K562 (cell line): ENCODE measurements around the gene POU3F1. TPM values are rescaled to one million over a fixed set of nuclear protein-coding genes. Genes with fewer than 3 reads are reported as not detected.

Experiments
- BACH1 ChIP-seq: fragments of 200-800 bp; sonication (Bioruptor generic); IDR thresholded peaks from 2 replicates; pipeline ENCODE4 v1.6.1; 2016; ENCODE audit warnings: missing genetic modification characterization, missing compliant biosample characterization
- BRD4 ChIP-seq: fragments of 200-600 bp; sonication (generic); IDR thresholded peaks from 2 replicates; pipeline ENCODE4 v1.6.1; 2017; ENCODE audit warnings: inconsistent platforms
- CEBPB ChIP-seq: fragments of 450-650 bp; IDR thresholded peaks from 2 replicates; pipeline ENCODE4 v1.6.1; 2016; ENCODE audit warnings: missing genetic modification characterization, missing compliant biosample characterization
- CEBPG ChIP-seq, 3 experiments: fragments of 200-800 bp in 1 of 3; sonication (Bioruptor generic) in 1 of 3; sonication (generic) in 1 of 3; formaldehyde crosslinking in 1 of 3; IDR thresholded peaks in 2 of 3; conservative IDR thresholded peaks in 1 of 3; 2 replicates each; pipeline versions ENCODE4 v1.6.1 to v1.8.0; 2016 to 2022; ENCODE audit warnings: missing compliant biosample characterization in 2 of 3, missing genetic modification characterization in 2 of 3, mild to moderate bottlenecking in 1 of 3, missing genetic modification reagents in 1 of 3
- CLOCK ChIP-seq: fragments of 250-450 bp; sonication (Bioruptor Pico); IDR thresholded peaks from 2 replicates; pipeline ENCODE4 v1.4.0; 2020; ENCODE audit warnings: mild to moderate bottlenecking, moderate library complexity, borderline replicate concordance
- EWSR1 ChIP-seq: fragments of 450-650 bp; IDR thresholded peaks from 2 replicates; pipeline ENCODE4 v1.6.1; 2018; ENCODE audit warnings: borderline replicate concordance, mild to moderate bottlenecking, low read depth, moderate library complexity; ENCODE audit not compliant: partially characterized antibody
- ILK ChIP-seq: fragments of 450-650 bp; IDR thresholded peaks from 2 replicates; pipeline ENCODE4 v1.6.1; 2016; ENCODE audit warnings: missing genetic modification characterization, low read depth, mild to moderate bottlenecking, missing compliant biosample characterization, moderate library complexity, borderline replicate concordance
- MEF2D ChIP-seq: conservative IDR thresholded peaks from 2 replicates; pipeline ENCODE4 v1.6.1; 2016; ENCODE audit warnings: low read depth, missing genetic modification characterization, missing compliant biosample characterization
- MNT ChIP-seq, 2 experiments: fragments of 450-650 bp; conservative IDR thresholded peaks; 2 replicates each; pipeline ENCODE4 v1.6.1; 2017; ENCODE audit warnings: mild to moderate bottlenecking in 2 of 2, moderate library complexity in 2 of 2
- NR0B1 ChIP-seq: fragments of 450-650 bp; IDR thresholded peaks from one replicate; pipeline ENCODE4 v1.6.1; 2018; ENCODE audit warnings: mild to moderate bottlenecking, moderate library complexity; ENCODE audit not compliant: partially characterized antibody
- NR3C1 ChIP-seq: sonication (generic); formaldehyde crosslinking; IDR thresholded peaks from 2 replicates; pipeline ENCODE4 v1.8.1; 2022; ENCODE audit warnings: missing genetic modification reagents
- PKNOX1 ChIP-seq: fragments of 450-650 bp; IDR thresholded peaks from 2 replicates; pipeline ENCODE4 v1.6.1; 2016
- SRF ChIP-seq, 2 experiments: fragments of 250-450, 450-650 bp in 1 of 2; sonication (Bioruptor Pico) in 1 of 2; sonication (generic) in 1 of 2; formaldehyde crosslinking; IDR thresholded peaks; 2 replicates each; pipeline versions ENCODE4 v1.5.0 to v1.5.1; 2020 to 2022; ENCODE audit warnings: mild to moderate bottlenecking in 1 of 2, missing genetic modification reagents in 1 of 2
- ZFP30 ChIP-seq: fragments of 250-450 bp; sonication (Bioruptor Pico); IDR thresholded peaks from 2 replicates; pipeline ENCODE4 v1.8.0; 2022; ENCODE audit warnings: moderate library complexity, mild to moderate bottlenecking, inconsistent platforms, borderline replicate concordance
- ZNF23 ChIP-seq: fragments of 250-450 bp; sonication (Bioruptor Pico); IDR thresholded peaks from 2 replicates; pipeline ENCODE4 v1.4.0; 2020; ENCODE audit warnings: mild to moderate bottlenecking
- polyA plus RNA-seq, 8 experiments: library from polyadenylated mRNA; depleted of rRNA in 4 of 8; stranded (reverse) in 5 of 8; unstranded in 3 of 8; fragments of >200 nt; fragmentation: Nextera tagmentation in 2 of 8; fragmentation: Illumina TruSeq in 1 of 8; extraction: Ambion mirVana in 2 of 8; extraction: Trizol in 1 of 8; gene quantifications; 2 replicates each; pipeline versions ENCODE4 v1.2.1 to v1.2.3, GENCODE V29; 2011 to 2014; ENCODE audit warnings: inconsistent platforms in 1 of 8, missing spikeins in 1 of 8
- total RNA-seq, 7 experiments: library from RNA; depleted of rRNA in 6 of 7; stranded (reverse); fragments of >200 nt in 6 of 7; fragmentation: Illumina TruSeq in 2 of 7; extraction: Trizol in 2 of 7; gene quantifications; 2 replicates each; pipeline versions ENCODE4 v1.2.1 to v1.2.3, GENCODE V29; 2011 to 2021; ENCODE audit warnings: low replicate concordance in 1 of 7

The POU3F1 gene
- total and polyA plus RNA-seq, 9 of the 15 experiments (the other 6 are each of a cell fraction or from before 2014, with no cell fraction given): 0.09 TPM; not detected in 8

GRCh38 chr1:38012363-38013226 lies 34.0 kb downstream of the POU3F1 start, which contains the start of gene UTP11 (continued):
- TF ChIP-seq PKNOX1 (peak; percentile 61; the same call in 1 of the 2 replicates), ZNF23 (CRISPR knock-in tag) (peak; percentile 82), MNT (conservative IDR thresholded peaks at IDR 0.05) (peak; percentile 97 to 98), CEBPG (CRISPR knock-in tag; IDR thresholded peaks at IDR 0.05) (peak; percentile 65), CEBPG (tag; conservative IDR thresholded peaks at IDR 0.05 in 1 of 2, IDR thresholded peaks at IDR 0.05 in 1 of 2) (peak in 1 of 2 experiments; percentile 58; a peak in 2 of 4 replicates), CLOCK (CRISPR knock-in tag) (peak; percentile 91), MEF2D (tag) (peak; percentile 90), ILK (no peak), BACH1 (tag) (peak; percentile 79), EWSR1 (no peak), ZFP30 (no peak), CEBPB (tag) (peak; percentile 73), NR3C1 (CRISPR knock-in tag) (peak; percentile 97), NR0B1 (no peak), SRF (CRISPR knock-in tag; IDR thresholded peaks at IDR 0.05) (peak; percentile 63 to 76; a peak in 2 of 4 replicates), BRD4 (peak; percentile 83; the same call in 1 of the 2 replicates)
